OCI-LY1 (cell line): Measurements from ENCODE around the gene PIR.

Experiments used
- H2AFZ ChIP-seq: fragments of 200-600 bp; sonication (generic), shearing (Covaris generic); 2 replicates; pipeline ENCODE4 v1.6.0; 2014; ENCODE audit warnings: antibody characterized with exemption, mild to moderate bottlenecking, low read length
- H3F3A ChIP-seq: fragments of 200-600 bp; sonication (generic), shearing (Covaris generic); 2 replicates; pipeline ENCODE4 v1.6.0; 2014; ENCODE audit warnings: mild to moderate bottlenecking, antibody characterized with exemption, low read length, moderate library complexity; ENCODE audit not compliant: insufficient read depth
- H3K27ac ChIP-seq: fragments of 200-600 bp; sonication (generic); 2 replicates; pipeline ENCODE4 v1.5.1; 2014; ENCODE audit warnings: low read length, mixed run types, mild to moderate bottlenecking, low read depth; ENCODE audit not compliant: poor library complexity, severe bottlenecking
- H3K27me3 ChIP-seq: fragments of 200-600 bp; sonication (generic); 2 replicates; pipeline ENCODE4 v1.6.0; 2014; ENCODE audit warnings: antibody characterized with exemption, mild to moderate bottlenecking, low read length, moderate library complexity; ENCODE audit not compliant: insufficient read depth
- H3K36me3 ChIP-seq: fragments of 200-600 bp; sonication (generic); 2 replicates; pipeline ENCODE4 v1.6.1; 2014; ENCODE audit warnings: mild to moderate bottlenecking, antibody characterized with exemption, low read length, moderate library complexity, mixed read lengths; ENCODE audit not compliant: insufficient read depth
- H3K4me1 ChIP-seq: fragments of 200-600 bp; sonication (generic); 2 replicates; pipeline ENCODE4 v1.5.1; 2014; ENCODE audit warnings: mild to moderate bottlenecking, low read length, moderate library complexity; ENCODE audit not compliant: insufficient read depth, severe bottlenecking
- H3K4me2 ChIP-seq: fragments of 200-600 bp; sonication (generic), shearing (Covaris generic); 2 replicates; pipeline ENCODE4 v1.6.1; 2014; ENCODE audit warnings: low read length
- H3K4me3 ChIP-seq: fragments of 200-600 bp; sonication (generic); 2 replicates; pipeline ENCODE4 v1.5.1; 2014; ENCODE audit warnings: low read length, low read depth, mild to moderate bottlenecking, mixed read lengths; ENCODE audit not compliant: poor library complexity, severe bottlenecking
- H3K79me2 ChIP-seq: fragments of 200-600 bp; shearing (Covaris generic); 2 replicates; pipeline ENCODE4 v1.6.1; 2016; ENCODE audit warnings: mixed run types, low read length, mixed read lengths; ENCODE audit not compliant: insufficient read depth
- H3K9ac ChIP-seq: fragments of 200-600 bp; sonication (generic), shearing (Covaris generic); 2 replicates; pipeline ENCODE4 v1.6.1; 2014; ENCODE audit warnings: mild to moderate bottlenecking, low read length, mixed read lengths
- H3K9me2 ChIP-seq: fragments of 200-600 bp; sonication (generic), shearing (Covaris generic); 2 replicates; pipeline ENCODE4 v1.6.1; 2014; ENCODE audit warnings: low read depth, mild to moderate bottlenecking, low read length, mixed read lengths
- H3K9me3 ChIP-seq: fragments of 200-600 bp; shearing (Covaris generic); 2 replicates; pipeline ENCODE4 v1.6.1; 2014; ENCODE audit warnings: low read length, mixed read lengths
- H4K20me1 ChIP-seq: fragments of 200-600 bp; sonication (generic), shearing (Covaris generic); 2 replicates; pipeline ENCODE4 v1.6.0; 2016; ENCODE audit warnings: mild to moderate bottlenecking, low read length; ENCODE audit not compliant: insufficient read depth
- CTCF ChIP-seq: fragments of 200-600 bp; sonication (generic), shearing (Covaris generic); IDR thresholded peaks from 2 replicates; pipeline ENCODE4 v1.5.1; 2017; ENCODE audit warnings: mild to moderate bottlenecking, antibody characterized with exemption, low read length, moderate library complexity, mixed read lengths
- EZH2 ChIP-seq: fragments of 200-600 bp; sonication (generic), shearing (Covaris generic); IDR thresholded peaks from 2 replicates; pipeline ENCODE4 v1.8.0; 2017; ENCODE audit warnings: borderline replicate concordance, mixed run types, mild to moderate bottlenecking, antibody characterized with exemption, low read length, moderate library complexity, mixed read lengths

Gene PIR

GRCh38 chrX:15512401-15512965 is 19.4 kb upstream of the PIR start:
- Histone ChIP-seq H3K9me2 (no peaks in the 10 kb centered on the region), H3K9ac (no peak overlapping the region), H3K9me3 (no peaks in the 10 kb centered on the region), H3K4me2 (no peak overlapping the region), H3K4me3 (no peak overlapping the region), H3K27ac (no peak overlapping the region), H3K27me3 (no peaks in the 10 kb centered on the region), H4K20me1 (no peaks in the 10 kb centered on the region), H3F3A (no peaks in the 10 kb centered on the region), H3K4me1 (no peaks in the 10 kb centered on the region), H3K36me3 (no peaks in the 10 kb centered on the region), H3K79me2 (no peaks in the 10 kb centered on the region), H2AFZ (no peak overlapping the region)
- TF ChIP-seq EZH2 (no peak), CTCF (no peak)

- no peak overlapping the region for H3K4me2 ChIP-seq
- no peaks in the 10 kb centered on the region for H4K20me1 ChIP-seq
- no peaks in the 10 kb centered on the region for H3K36me3 ChIP-seq
- H3K27ac ChIP-seq: no peak overlapping the region
- no peaks in the 10 kb centered on the region for H3K27me3 ChIP-seq
- H3K9me3 ChIP-seq: no peaks in the 10 kb centered on the region
- H2AFZ ChIP-seq: no peak overlapping the region
- no peak overlapping the region for H3K4me3 ChIP-seq
- H3K9ac ChIP-seq: no peak overlapping the region
- no peaks in the 10 kb centered on the region for H3K4me1 ChIP-seq
- H3K79me2 ChIP-seq: no peaks in the 10 kb centered on the region
- no peaks in the 10 kb centered on the region for H3F3A ChIP-seq
- no peaks in the 10 kb centered on the region for H3K9me2 ChIP-seq
- TF ChIP-seq CTCF (no peak), EZH2 (no peak)
Observed at GRCh38 chrX:15511563-15511962, 18.4 kb upstream of the PIR start.

- H4K20me1 ChIP-seq: no peaks in the 10 kb centered on the region
Observed at GRCh38 chrX:15509845-15510244, 16.7 kb upstream of the PIR start.

More at GRCh38 chrX:15509845-15510244, 16.7 kb upstream of the PIR start:
- Histone ChIP-seq H3K36me3 (no peaks in the 10 kb centered on the region), H2AFZ (no peak overlapping the region), H3K4me2 (no peak overlapping the region), H3K4me3 (no peak overlapping the region), H3K9ac (no peak overlapping the region), H3K9me2 (no peaks in the 10 kb centered on the region), H3K79me2 (no peaks in the 10 kb centered on the region), H3F3A (no peaks in the 10 kb centered on the region), H3K9me3 (no peaks in the 10 kb centered on the region), H3K27ac (no peak overlapping the region), H3K4me1 (no peaks in the 10 kb centered on the region), H3K27me3 (no peaks in the 10 kb centered on the region)
- TF ChIP-seq CTCF (no peak), EZH2 (no peak)
